GM12873 (cell line): ENCODE data around the gene PPP4R1.

Experiments used
- TF ChIP-seq, protein P1 (sequence below): IDR thresholded peaks from 2 replicates; pipeline ENCODE4 v1.5.1; 2012; ENCODE audit warnings: low read depth, mild to moderate bottlenecking, moderate library complexity, low read length, control low read depth; ENCODE audit not compliant: insufficient read depth; ENCODE audit errors: missing control alignments

PPP4R1 gene

DNA sequence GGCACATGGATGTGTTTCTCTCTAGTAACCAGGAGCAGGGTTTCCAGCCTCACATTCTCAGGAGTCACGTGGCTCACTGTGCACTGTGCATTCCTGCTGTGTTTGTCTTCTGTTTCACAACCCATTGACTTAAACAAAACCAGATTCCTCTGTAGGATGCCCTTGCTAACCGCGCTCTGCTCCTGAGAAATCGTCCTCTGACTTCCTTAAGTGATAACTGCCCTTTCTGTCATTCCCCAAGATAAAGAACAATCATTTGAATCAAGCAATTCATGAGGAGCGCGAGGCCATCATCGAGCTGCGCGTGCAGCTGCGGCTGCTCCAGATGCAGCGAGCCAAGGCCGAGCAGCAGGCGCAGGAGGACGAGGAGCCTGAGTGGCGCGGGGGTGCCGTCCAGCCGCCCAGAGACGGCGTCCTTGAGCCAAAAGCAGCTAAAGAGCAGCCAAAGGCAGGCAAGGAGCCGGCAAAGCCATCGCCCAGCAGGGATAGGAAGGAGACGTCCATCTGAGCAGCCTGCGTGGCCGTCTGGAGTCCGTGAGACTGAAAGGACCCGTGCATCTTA, 78.8 kb downstream of the PPP4R1 start:
- TF ChIP-seq, protein P1, sequence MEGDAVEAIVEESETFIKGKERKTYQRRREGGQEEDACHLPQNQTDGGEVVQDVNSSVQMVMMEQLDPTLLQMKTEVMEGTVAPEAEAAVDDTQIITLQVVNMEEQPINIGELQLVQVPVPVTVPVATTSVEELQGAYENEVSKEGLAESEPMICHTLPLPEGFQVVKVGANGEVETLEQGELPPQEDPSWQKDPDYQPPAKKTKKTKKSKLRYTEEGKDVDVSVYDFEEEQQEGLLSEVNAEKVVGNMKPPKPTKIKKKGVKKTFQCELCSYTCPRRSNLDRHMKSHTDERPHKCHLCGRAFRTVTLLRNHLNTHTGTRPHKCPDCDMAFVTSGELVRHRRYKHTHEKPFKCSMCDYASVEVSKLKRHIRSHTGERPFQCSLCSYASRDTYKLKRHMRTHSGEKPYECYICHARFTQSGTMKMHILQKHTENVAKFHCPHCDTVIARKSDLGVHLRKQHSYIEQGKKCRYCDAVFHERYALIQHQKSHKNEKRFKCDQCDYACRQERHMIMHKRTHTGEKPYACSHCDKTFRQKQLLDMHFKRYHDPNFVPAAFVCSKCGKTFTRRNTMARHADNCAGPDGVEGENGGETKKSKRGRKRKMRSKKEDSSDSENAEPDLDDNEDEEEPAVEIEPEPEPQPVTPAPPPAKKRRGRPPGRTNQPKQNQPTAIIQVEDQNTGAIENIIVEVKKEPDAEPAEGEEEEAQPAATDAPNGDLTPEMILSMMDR, result no peak

DNA sequence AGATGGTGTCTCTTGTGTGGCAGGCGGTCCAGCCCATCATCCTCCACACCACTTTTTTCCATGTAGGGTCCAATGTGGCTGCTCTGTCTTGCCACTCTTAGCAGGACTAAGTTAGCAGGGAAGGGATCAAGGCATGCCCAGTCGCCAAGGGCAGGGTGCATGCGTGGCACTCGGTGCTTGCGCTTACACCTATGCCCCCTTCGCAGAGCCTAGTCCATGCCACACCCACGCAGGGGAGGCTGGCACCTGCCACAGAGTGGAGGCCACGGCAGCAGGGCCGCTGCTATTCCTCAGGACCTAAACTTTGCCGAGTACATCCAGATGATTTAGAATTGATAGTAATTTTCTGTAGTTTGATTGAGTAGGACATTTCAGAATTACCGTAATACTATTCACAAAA, 79.5 kb downstream of the PPP4R1 start:
- TF ChIP-seq, protein P1, result no peak

DNA sequence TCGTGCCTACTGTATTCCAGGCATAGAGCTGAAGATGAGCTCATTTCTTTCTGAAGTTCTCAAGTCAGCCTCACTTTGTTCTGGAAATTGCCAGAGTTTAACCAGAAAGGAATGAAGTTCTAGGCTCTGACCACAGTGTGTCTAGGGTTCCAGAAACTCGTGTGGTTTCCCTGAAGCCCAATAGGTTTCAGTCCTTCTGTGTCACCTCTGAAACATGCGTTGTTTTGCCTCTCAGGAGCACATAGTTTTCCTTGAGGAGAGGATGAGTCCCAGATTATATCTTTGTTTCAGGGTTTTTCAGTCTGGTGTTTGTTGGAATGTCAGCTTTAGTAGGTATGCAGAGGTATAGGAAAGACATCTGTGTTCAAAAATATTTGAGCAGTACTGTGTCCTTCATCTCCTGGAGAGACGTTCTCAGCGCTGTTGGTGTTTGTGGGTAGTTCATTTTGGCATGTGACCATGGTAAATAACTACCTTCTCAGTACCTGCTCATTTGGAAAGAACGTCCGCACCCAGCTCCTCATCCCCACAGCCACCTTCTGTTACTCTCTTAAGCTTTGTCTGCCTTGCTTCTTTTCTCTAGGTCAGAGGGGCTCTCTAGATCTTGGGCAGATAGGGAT, 82.5 kb downstream of the PPP4R1 start:
- TF ChIP-seq, protein P1, result no peak

DNA sequence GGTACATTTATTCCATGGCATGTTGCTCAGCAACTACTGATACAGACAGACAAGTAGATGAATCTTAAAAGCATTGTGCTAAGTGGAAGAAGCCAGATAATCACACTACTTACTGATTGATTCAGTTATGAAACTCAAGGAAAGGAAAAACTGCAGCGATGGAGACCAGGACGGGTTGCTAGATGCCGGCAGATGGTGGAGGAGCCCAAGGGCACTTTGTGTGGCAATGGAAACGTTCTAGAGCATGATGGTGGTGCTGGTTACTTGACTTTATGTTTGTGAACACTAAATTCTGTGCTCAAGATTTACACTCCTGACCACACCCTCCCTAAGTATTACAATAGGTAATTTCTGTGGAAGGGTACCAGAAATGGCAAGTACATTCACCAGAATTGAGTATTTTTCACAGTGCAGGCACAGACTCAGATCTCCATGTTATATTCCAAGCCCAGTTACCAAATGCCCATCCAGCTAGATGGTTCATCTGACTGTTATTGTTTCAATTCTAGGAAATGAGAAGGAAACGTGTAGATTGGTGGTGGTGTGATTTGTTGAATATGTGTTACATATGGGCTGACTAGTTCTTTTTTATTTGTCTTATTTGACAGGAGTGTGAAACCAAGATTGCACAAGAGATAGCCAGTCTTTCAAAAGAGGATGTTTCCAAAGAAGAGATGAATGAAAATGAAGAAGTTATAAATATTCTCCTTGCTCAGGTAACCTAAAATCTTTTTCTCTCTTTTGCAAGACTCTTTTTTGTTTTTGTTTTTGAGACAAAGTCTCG, 83.9 kb downstream of the PPP4R1 start:
- TF ChIP-seq, protein P1, result no peak

DNA sequence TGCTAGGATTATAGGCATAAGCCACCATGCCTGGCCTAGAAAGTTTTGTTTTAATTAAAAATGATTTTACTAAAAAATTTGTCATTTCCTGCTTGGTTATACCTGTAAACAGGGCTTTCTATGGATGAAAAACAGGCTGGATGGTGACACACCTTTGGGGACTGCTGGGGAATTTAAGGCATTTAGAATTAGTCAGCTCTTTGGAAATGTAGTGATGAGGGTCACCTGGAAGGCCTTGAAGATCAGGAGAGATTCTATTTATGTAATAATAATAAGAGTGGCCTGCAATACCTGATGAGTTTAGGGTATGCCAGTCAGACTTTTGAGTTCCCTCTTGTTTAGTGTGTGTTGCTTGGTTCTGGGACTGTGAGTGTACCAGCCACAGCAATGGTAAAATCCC, 87.9 kb downstream of the PPP4R1 start:
- TF ChIP-seq, protein P1, result no peak

DNA sequence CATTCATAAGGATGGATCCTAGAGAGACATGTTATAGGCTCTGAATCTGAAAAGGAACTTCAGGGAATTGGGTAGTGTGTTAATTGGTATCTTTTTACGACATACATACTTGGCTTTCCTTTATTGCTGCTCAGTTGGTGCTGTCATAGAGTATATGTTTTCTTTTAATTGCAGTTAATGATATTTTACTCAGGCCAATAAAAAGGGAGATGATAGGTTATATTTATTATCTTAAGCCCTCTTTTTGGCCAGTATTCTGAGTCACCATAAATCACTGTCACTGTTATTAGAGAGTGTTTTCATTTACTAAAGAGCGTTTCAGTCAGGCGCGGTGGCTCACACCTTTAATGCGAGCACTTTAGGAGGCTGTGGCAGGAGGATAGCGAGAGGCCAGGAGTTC, 91.4 kb downstream of the PPP4R1 start:
- TF ChIP-seq, protein P1, result no peak

DNA sequence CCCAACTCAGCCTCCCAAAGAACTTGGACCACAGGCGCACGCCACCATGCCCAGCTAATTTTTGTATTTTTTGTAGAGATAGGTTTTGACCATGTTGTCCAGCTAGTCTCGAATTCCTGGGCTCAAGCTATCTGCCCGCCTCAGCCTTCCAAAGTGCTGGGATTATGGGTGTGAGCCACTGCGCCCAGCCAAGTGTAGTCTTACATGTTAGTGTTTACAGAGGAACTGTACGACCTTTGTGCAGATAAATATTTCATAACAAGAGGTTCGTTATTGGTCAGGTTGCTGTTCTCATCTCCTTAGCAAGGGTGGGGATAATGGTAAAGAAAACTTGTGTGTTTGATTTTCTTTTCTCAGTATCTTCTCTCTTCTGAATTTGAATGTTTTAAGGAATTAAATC, 92.6 kb downstream of the PPP4R1 start:
- TF ChIP-seq, protein P1, result no peak
